Uterine smooth muscle cell (primary cell): ENCODE results near the gene CCDC137. TPM values are rescaled to one million over a fixed set of nuclear protein-coding genes. Genes with fewer than 3 reads are reported as not detected.

Experiments used
- total RNA-seq: library from RNA; depleted of rRNA; stranded (reverse); fragments of >200 nt; gene quantifications from 2 replicates; pipeline ENCODE4 v1.2.3, GENCODE V29; 2014

The CCDC137 gene, protein sequence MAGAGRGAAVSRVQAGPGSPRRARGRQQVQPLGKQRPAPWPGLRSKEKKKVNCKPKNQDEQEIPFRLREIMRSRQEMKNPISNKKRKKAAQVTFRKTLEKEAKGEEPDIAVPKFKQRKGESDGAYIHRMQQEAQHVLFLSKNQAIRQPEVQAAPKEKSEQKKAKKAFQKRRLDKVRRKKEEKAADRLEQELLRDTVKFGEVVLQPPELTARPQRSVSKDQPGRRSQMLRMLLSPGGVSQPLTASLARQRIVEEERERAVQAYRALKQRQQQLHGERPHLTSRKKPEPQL
- 11.0 and 12.0 TPM in 2 replicates for total RNA-seq

DNA sequence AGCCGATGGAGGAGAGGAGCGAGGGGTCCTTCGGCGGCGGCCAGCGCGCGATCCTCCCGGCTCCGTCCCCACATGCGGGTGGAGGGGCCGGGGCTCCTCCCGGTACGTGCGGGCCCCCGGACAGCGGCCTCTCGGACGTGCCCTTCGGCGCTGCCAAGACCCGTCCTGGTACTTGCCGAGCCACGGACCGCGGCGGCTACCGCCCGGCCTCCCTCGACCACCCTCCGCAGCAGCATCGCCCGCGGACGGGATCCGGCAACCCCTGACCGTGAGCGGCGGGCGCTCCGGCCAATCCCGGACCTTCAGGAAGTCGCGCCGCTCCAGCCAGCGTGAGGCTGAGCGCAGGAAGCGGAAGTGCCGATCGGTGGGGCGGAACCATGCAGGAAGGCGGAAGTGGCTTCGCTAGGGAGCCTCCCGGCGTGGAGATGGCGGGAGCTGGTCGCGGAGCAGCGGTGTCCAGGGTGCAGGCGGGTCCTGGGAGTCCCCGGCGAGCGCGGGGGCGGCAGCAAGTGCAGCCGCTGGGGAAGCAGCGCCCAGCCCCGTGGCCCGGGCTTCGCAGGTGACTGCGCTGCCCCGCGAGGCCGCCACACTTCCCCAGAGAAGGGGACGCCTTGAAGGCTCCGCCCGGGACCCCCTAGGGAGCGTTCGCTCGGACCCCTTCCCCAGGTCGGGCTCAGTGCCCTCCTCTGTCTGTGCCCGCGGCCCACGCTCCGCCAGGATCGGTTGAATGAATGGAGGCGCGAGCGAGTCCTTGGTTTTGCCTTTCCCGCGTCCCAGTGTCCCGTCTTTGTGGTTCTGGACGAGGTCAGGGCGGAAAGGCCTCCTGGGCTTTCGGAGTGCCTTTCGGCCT, at the start of gene CCDC137, which contains the start of gene OXLD1:
TSS of gene CCDC137 (plus strand) at position 396 of the 850 bp plus-strand sequence. CDS start at position 426, 30 bp downstream.
TSS of gene OXLD1 (minus strand) at position 264 of the 850 bp plus-strand sequence. CDS start at position 236, 28 bp downstream.

DNA sequence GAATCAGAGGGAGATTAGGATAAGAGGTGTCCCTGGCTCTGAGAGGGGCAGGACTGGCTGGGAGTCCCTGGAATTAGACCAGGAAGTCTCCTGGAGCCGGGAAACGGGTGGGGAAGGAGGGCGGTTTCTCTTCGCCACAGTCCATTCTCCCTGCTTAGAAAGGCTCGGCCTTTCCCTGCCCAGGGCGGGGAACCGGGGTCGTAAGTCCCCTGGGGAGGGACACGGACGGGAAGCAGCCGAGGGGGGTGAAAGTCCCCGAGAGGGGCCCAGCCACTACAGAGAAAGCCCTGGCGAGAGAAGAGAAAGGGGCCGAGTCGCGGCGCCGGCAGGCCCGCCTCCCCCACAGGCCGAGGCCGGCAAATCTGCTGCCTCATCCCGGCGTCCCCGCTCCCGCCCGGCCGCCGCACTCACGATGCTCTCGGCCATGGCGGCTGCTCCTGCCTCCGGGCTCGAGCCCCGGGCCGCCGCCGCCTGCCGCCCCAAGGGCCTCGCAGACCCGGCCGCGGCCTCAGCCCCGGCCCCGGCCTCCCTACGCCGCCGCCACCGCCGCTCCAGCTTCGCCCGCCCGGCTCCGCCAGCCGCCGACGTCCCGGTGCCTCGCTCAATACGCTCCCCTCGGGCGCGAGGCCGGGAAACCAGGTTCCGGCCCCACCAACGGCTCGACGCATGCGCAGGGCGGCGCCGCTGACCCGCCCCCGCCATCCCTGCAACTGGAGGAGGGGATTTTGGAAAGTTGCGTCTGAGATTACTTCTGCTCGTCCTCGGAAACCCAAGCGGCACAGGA, 29.8 kb upstream of the CCDC137 start, which contains the start of the genes NPLOC4 and TSPAN10:
TSS of gene NPLOC4 (minus strand) at position 608 of the 784 bp plus-strand sequence. CDS start at position 426, 182 bp downstream.
TSS of gene TSPAN10 (plus strand) at position 692 of the 784 bp plus-strand sequence. CDS start 5,217 bp downstream, outside the sequence.

DNA sequence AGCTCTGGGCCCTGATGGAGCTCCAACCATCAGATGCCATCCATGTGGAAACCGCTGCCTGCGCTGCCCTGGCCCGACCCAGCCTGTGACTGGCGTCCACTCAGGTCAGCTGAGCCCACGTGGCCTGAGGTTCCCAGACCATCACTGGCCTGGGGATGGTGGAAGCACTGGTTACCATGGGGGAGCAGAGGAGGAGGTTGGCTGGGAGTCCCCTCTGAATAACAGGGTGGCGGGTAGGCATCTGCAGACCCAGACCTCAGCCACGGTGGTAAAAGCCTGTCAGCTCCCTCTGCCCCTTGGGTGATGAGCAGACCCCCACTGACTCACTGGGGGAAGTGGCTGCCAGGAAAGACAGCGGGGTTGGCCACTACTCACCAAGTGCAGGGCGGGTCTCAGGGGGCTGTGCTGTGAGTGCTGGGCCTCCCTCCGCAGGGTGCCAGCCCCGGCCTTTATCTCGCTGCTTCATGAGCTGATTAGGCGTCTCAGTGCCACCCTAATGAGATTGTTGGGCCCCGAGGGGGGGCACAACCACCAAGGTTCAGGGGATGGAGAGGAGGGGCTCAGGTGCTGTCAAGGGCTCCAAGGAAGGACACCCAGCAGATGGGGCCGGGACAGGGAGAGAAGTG, 10.3 kb upstream of the CCDC137 start, which contains the start of gene PDE6G:
TSS of gene PDE6G (minus strand) at position 425 of the 626 bp plus-strand sequence. CDS start 3,237 bp downstream, outside the sequence.

DNA sequence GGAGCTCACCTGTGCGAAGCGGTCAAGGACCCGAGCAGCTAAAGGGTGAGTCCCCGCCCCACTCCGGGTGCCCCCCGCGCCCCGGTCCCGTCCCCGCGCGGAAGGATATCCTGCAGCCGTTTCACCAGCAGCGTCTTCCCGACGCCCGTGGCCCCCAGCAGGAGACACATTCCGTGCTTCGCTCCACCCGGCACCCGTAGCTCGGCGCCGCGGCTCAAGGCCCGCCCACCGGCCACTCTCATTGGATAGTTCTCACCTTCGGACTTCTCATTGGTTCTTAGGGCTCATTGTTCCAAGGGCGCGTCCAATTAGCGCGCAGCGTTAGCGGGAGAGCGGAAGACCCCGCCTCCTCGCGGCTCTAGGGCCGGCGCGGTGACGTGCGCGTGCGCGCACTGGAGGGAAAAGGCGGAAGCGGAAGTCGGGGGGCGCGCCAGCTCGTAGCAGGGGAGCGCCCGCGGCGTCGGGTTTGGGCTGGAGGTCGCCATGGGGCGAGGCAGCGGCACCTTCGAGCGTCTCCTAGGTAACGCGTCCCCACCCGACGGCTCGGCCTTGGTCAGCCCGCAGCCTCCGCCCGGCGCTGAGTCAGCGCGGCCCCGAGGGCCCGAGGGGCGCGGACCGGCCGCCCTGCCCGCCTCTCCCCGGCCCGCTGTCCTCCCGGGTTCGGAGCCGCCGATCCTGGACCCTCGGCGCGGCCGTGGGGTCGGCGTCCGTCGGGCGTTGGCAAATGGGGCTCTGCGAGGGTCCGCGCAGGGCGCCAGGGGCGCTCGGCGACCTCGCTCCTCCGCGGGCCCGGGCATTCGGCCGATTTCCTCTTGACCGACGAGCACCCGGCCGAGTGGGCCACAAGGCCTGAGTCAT, 17.3 kb downstream of the CCDC137 start, which contains the start of the genes ARL16 and HGS:
TSS of gene ARL16 (minus strand) at position 214 of the 858 bp plus-strand sequence. CDS start at position 170, 44 bp downstream.
TSS of gene HGS (plus strand) at position 428 of the 858 bp plus-strand sequence. CDS start at position 484, 56 bp downstream.

DNA sequence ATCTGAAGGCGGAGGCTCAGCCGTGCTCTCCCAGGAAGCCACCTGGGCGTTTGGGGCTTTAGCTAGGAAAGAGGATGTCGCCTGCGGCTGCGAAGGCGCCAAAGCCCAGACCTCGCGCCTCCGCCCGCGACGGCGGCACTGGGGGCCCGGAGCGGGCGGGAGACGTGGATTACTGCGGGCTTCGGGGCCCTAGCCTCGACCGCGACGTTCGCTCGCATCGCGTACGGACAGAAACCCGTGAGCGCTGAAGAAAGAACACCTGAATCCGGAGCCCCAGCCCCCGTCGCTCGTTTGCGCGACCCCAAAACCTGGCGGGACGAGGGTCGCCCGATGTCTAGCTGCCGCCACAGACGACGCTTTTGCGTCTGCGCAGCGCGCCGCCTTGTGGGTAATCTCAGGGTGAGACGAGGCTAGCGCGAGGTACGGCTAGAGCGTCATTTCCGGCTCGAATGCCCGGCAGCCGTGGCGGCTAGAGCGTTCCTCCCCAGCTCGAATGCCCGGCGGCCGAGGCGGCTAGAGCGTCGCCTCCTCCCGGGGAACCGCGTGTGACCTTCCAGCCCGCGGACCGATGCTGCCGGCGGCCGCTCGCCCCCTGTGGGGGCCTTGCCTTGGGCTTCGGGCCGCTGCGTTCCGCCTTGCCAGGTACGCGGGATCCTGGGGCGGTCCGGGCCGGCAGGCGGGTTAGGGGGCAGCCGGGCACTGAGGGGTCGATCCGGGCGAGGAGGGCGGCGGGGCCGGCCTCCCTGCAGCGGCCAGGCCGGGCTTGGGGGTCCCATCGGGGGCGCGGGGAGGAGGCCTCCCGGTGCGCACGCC, 36.6 kb downstream of the CCDC137 start, which contains the start of gene MRPL12:
TSS of gene MRPL12 (plus strand) at position 434 of the 813 bp plus-strand sequence. CDS start at position 569, 135 bp downstream.

DNA sequence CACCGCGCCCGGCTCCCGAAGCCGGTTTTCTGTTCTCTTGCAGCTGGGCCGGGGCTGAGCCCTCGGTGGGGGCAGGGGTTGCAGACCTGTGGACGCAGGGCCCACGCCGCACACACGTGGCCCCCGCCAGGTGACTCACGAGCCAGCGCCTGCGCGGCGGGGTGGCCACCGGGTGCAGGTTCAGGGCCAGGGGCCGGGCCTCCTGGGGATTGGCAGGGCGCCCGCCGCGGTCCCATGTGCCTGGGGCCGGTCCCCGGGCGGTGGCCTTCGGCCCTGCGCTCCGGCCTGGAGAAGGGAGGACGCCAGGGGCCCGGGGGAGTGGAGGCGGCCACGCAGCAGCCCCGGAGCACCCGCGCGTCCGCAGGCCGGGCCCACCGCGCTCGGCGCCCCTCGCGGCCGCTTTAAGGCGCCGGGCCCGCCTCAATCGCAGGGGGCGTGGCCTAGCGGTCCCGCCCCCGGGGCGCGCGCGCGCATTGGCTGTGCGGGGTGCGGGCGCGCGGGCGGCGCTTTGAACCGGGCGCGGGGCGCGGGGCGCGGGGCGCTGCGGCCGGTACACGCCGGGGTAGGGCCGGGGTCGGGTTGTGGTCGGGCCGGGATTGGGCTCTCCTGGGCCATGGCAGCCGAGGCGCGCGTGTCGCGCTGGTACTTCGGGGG, 45.4 kb downstream of the CCDC137 start, which contains the start of gene SLC25A10:
TSS of gene SLC25A10 (plus strand) at position 471 of the 654 bp plus-strand sequence. CDS start at position 614, 143 bp downstream.

Other genes starting within 250 kb of the CCDC137 start
- 7,210 and 9,433 TPM in 2 replicates for gene ACTG1, start 153.9 kb upstream of the CCDC137 start, total RNA-seq
- gene FSCN2, start 138.4 kb upstream of the CCDC137 start, total RNA-seq, result 1.5 and 4.6 TPM in 2 replicates
- gene FAAP100, start 114.4 kb upstream of the CCDC137 start, total RNA-seq, result 17.8 and 21.4 TPM in 2 replicates
- 80.0 and 98.2 TPM in 2 replicates for gene NPLOC4, start 29.6 kb upstream of the CCDC137 start, total RNA-seq
- 1.3 and 4.0 TPM in 2 replicates for gene TSPAN10, start 29.5 kb upstream of the CCDC137 start, total RNA-seq
- 0.25 TPM in 1 of 2 replicates, not detected in the other for gene PDE6G, start 10.2 kb upstream of the CCDC137 start, total RNA-seq
- 34.0 and 38.5 TPM in 2 replicates for gene OXLD1, start 132 bp upstream of the CCDC137 start, total RNA-seq
- 24.2 and 25.0 TPM in 2 replicates for gene ARL16, start 17.1 kb downstream of the CCDC137 start, total RNA-seq
- 104 and 130 TPM in 2 replicates for gene HGS, start 17.3 kb downstream of the CCDC137 start, total RNA-seq
- gene MRPL12, start 36.6 kb downstream of the CCDC137 start, total RNA-seq, result 8.6 and 11.8 TPM in 2 replicates
- 11.0 and 31.7 TPM in 2 replicates for gene SLC25A10, start 45.5 kb downstream of the CCDC137 start, total RNA-seq
- not detected in 2 replicates for gene GCGR, start 137.4 kb downstream of the CCDC137 start, total RNA-seq
- gene MCRIP1, start 166.6 kb downstream of the CCDC137 start, total RNA-seq, result 85.0 and 126 TPM in 2 replicates
- not detected in 2 replicates for gene PPP1R27, start 168.3 kb downstream of the CCDC137 start, total RNA-seq
- 1,482 and 2,745 TPM in 2 replicates for gene P4HB, start 193.8 kb downstream of the CCDC137 start, total RNA-seq
- gene ARHGDIA, start 204.6 kb downstream of the CCDC137 start, total RNA-seq, result 159 and 234 TPM in 2 replicates
- 129 and 334 TPM in 2 replicates for gene ALYREF, start 224.8 kb downstream of the CCDC137 start, total RNA-seq
- gene ANAPC11, start 225.0 kb downstream of the CCDC137 start, total RNA-seq, result 228 and 235 TPM in 2 replicates
- 0.22 and 0.25 TPM in 2 replicates for gene NPB, start 235.5 kb downstream of the CCDC137 start, total RNA-seq
- gene PCYT2, start 244.7 kb downstream of the CCDC137 start, total RNA-seq, result 108 TPM in 2 replicates